PC-3 (cell line): Measurements from ENCODE around the gene CTXN3. TPM values are rescaled to one million over a fixed set of nuclear protein-coding genes. Genes with fewer than 3 reads are reported as not detected.

Experiments
- ATAC-seq: fragments of 200-7000 bp; cut with Tn5 transposase; 2 replicates; pipeline ENCODE4 v1.9.1; 2020; ENCODE audit warnings: mild to moderate bottlenecking, moderate library complexity
- BruUV-seq: library from RNA; stranded (reverse); fragments of 400-500 nt; replicated peaks from 2 replicates; lab custom pipeline; 2021; lab: Mats Ljungman, UMichigan
- CTCF ChIA-PET: fragments of 300-600 bp; sonication (Branson Sonifier 250); formaldehyde crosslinking; loops from one replicate; lab custom pipeline; 2022; ENCODE audit warnings: antibody characterized with exemption; lab: Charles Lee
- POLR2A ChIA-PET: fragments of 300-600 bp; sonication (Branson Sonifier 250); formaldehyde crosslinking; loops from one replicate; lab custom pipeline; 2022; ENCODE audit warnings: antibody characterized with exemption; ENCODE audit not compliant: unreplicated experiment; lab: Charles Lee
- DNase-seq: peaks from one replicate; pipeline ENCODE4 v3.0.0-alpha.2; 2015
- H2AFZ ChIP-seq: fragments of 300-600 bp; sonication (generic); 2 replicates; pipeline ENCODE4 v1.6.0; 2016; ENCODE audit warnings: antibody characterized with exemption, low read length
- H3F3A ChIP-seq: fragments of 300-600 bp; sonication (generic); one replicate; pipeline ENCODE4 v1.6.0; 2017; ENCODE audit warnings: antibody characterized with exemption, low read length, control low read depth, mild to moderate bottlenecking; ENCODE audit not compliant: unreplicated experiment
- H3K27ac ChIP-seq: fragments of 300-600 bp; sonication (generic); 2 replicates; pipeline ENCODE4 v1.5.1; 2016; ENCODE audit warnings: mild to moderate bottlenecking, low read length
- H3K27me3 ChIP-seq: fragments of 300-600 bp; sonication (generic); 2 replicates; pipeline ENCODE4 v1.6.1; 2016; ENCODE audit warnings: low read length, mixed read lengths
- H3K36me3 ChIP-seq: fragments of 300-600 bp; sonication (generic); 2 replicates; pipeline ENCODE4 v1.6.1; 2016; ENCODE audit warnings: low read depth, mixed run types, low read length, mixed read lengths
- H3K4me1 ChIP-seq: fragments of 300-600 bp; sonication (generic); 2 replicates; pipeline ENCODE4 v1.5.1; 2016; ENCODE audit warnings: low read length; ENCODE audit not compliant: insufficient read depth
- H3K4me2 ChIP-seq: fragments of 300-600 bp; sonication (generic); 2 replicates; pipeline ENCODE4 v1.6.0; 2016; ENCODE audit warnings: low read length
- H3K4me3 ChIP-seq: fragments of 300-600 bp; sonication (generic); 2 replicates; pipeline ENCODE4 v1.5.1; 2016; ENCODE audit warnings: mild to moderate bottlenecking, low read length, mixed read lengths
- H3K79me2 ChIP-seq: fragments of 300-600 bp; sonication (generic); 2 replicates; pipeline ENCODE4 v1.6.1; 2017; ENCODE audit warnings: low read length, mixed read lengths
- H3K9ac ChIP-seq: fragments of 300-600 bp; sonication (generic); 2 replicates; pipeline ENCODE4 v1.6.0; 2016; ENCODE audit warnings: mild to moderate bottlenecking, low read length
- H3K9me2 ChIP-seq: fragments of 300-600 bp; sonication (generic); replicated peaks from 2 replicates; pipeline ENCODE4 v1.6.1; 2016; ENCODE audit warnings: mixed run types, low read length, mixed read lengths
- H3K9me3 ChIP-seq: fragments of 300-600 bp; sonication (generic); 2 replicates; pipeline ENCODE4 v1.6.1; 2016; ENCODE audit warnings: low read length, mixed read lengths
- H4K20me1 ChIP-seq: fragments of 300-600 bp; sonication (generic); 2 replicates; pipeline ENCODE4 v1.6.1; 2016; ENCODE audit warnings: low read length, mixed read lengths
- EZH2 ChIP-seq: fragments of 300-600 bp; sonication (generic); IDR thresholded peaks from one replicate; pipeline ENCODE4 v1.6.1; 2017; ENCODE audit warnings: antibody characterized with exemption, mild to moderate bottlenecking, low read length; ENCODE audit not compliant: unreplicated experiment
- EZH2phosphoT487 ChIP-seq: fragments of 300-600 bp; sonication (generic); IDR thresholded peaks from 2 replicates; pipeline ENCODE4 v1.6.1; 2018; ENCODE audit warnings: mild to moderate bottlenecking, antibody characterized with exemption, low read length, borderline replicate concordance
- intact Hi-C: fragments of 100-400 bp; cut with micrococcal nuclease; formaldehyde crosslinking; loops from 2 replicates; pipeline ENCODE4 v1.9.0; 2023
- total RNA-seq: library from RNA; depleted of rRNA; stranded (reverse); fragments of >200 nt; gene quantifications from 2 replicates; pipeline ENCODE4 v1.2.3, GENCODE V29; 2014
- TF ChIP-seq, protein P1 (sequence below): fragments of 300-600 bp; sonication (generic); conservative IDR thresholded peaks from 2 replicates; pipeline ENCODE4 v1.5.1; 2017; ENCODE audit warnings: antibody characterized with exemption, low read depth, mild to moderate bottlenecking, low read length

Gene CTXN3
- total RNA-seq, 1 experiment from 2014 or later = not detected

DNA sequence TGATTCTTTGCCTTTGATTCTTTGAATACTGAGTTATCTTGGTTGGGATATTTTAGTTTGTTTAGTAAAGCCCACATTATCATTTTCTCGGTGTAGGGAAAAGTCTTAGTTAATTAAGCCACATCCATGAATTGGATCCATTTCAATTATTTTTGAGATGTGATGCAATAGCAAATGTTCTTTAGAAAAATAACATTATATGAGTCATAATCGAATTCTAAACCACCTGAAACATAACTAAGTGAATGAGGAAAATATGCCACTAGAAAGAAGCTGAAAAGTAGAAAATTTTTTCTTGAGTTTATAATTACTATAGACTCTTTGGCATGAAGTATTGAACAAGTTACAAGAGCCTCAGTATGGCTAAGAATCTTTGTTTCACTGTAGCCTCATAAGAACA, 36.8 kb downstream of the CTXN3 start:
- CTCF ChIA-PET = no interaction called here
- H3K27ac ChIP-seq = no peak overlapping the region
- H3K36me3 ChIP-seq = no peaks in the 10 kb centered on the region
- H3F3A ChIP-seq = no peaks in the 10 kb centered on the region
- H3K9ac ChIP-seq = no peak overlapping the region
- H2AFZ ChIP-seq = no peak overlapping the region
- intact Hi-C loops = no loop called here
- POLR2A ChIA-PET = no interaction called here
- H3K4me3 ChIP-seq = no peak overlapping the region
- H3K27me3 ChIP-seq = peaks cover 17% of the 10 kb centered on the region; the same call in 1 of the 2 replicates
- no TSS peak for BruUV-seq
- H4K20me1 ChIP-seq = no peaks in the 10 kb centered on the region
- TF ChIP-seq, protein P1, sequence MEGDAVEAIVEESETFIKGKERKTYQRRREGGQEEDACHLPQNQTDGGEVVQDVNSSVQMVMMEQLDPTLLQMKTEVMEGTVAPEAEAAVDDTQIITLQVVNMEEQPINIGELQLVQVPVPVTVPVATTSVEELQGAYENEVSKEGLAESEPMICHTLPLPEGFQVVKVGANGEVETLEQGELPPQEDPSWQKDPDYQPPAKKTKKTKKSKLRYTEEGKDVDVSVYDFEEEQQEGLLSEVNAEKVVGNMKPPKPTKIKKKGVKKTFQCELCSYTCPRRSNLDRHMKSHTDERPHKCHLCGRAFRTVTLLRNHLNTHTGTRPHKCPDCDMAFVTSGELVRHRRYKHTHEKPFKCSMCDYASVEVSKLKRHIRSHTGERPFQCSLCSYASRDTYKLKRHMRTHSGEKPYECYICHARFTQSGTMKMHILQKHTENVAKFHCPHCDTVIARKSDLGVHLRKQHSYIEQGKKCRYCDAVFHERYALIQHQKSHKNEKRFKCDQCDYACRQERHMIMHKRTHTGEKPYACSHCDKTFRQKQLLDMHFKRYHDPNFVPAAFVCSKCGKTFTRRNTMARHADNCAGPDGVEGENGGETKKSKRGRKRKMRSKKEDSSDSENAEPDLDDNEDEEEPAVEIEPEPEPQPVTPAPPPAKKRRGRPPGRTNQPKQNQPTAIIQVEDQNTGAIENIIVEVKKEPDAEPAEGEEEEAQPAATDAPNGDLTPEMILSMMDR = no peak
- TF ChIP-seq EZH2phosphoT487 (no peak), EZH2 (no peak)
- H3K4me2 ChIP-seq = no peak overlapping the region
- no peaks in the 10 kb centered on the region for H3K4me1 ChIP-seq
- no peak for ATAC-seq
- 0 out of 2 replicates have a peak, but pooled peaks cover 5% of the 10 kb centered on the region for H3K9me2 ChIP-seq
- no peak for DNase-seq
- no peaks in the 10 kb centered on the region for H3K79me2 ChIP-seq
- no peaks in the 10 kb centered on the region for H3K9me3 ChIP-seq

DNA sequence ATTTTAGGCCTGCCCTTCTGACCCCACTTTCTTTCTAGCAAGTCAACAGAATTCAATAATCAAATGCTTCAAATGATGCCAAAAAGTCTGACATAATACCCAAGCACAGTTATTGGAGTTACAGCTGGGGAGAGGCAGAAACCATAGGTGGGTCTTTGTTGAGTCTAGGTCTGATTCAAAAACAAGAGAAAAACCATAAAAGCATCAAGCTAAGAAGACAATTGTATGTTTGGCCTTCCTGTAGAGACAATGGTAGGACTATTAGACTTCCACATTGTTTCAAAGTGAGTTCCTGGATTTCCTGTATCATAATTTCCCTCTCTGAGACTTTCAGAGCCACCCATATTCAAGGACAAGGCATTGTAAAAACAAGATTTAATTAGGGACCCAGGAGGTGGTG, 37.5 kb downstream of the CTXN3 start:
- no peak for ATAC-seq

More for the DNA sequence above, 37.5 kb downstream of the CTXN3 start:
- POLR2A ChIA-PET = no interaction called here
- H3K79me2 ChIP-seq = no peaks in the 10 kb centered on the region
- H2AFZ ChIP-seq = no peak overlapping the region
- BruUV-seq = no TSS peak
- peaks cover 14% of the 10 kb centered on the region; the same call in 1 of the 2 replicates for H3K27me3 ChIP-seq
- no peak overlapping the region for H3K27ac ChIP-seq
- CTCF ChIA-PET = no interaction called here
- no peak overlapping the region for H3K4me2 ChIP-seq
- no peak for TF ChIP-seq EZH2phosphoT487
- TF ChIP-seq EZH2 = no peak
- TF ChIP-seq, protein P1 = no peak
- H3K9ac ChIP-seq = no peak overlapping the region
- no peak overlapping the region for H3K4me3 ChIP-seq
- no peaks in the 10 kb centered on the region for H3K4me1 ChIP-seq
- H3K36me3 ChIP-seq = no peaks in the 10 kb centered on the region
- intact Hi-C loops = no loop called here
- no peaks in the 10 kb centered on the region for H3K9me3 ChIP-seq
- DNase-seq = no peak
- H3F3A ChIP-seq = no peaks in the 10 kb centered on the region
- H3K9me2 ChIP-seq = 0 out of 2 replicates have a peak, but pooled peaks cover 5% of the 10 kb centered on the region
- no peaks in the 10 kb centered on the region for H4K20me1 ChIP-seq
